ENCODE measurements around the gene ZWILCH.
"Not testable (repeated sequence)": the region's sequence is repeated elsewhere in the genome, so short reads cannot be mapped to it uniquely, and the experiment has no call there.

Gene ZWILCH

GRCh38 chr15:66586155-66586976, 81.2 kb downstream of the ZWILCH start:
- no peak for DNase-seq

GRCh38 chr15:66587020-66587419, 81.9 kb downstream of the ZWILCH start:
- no peak for DNase-seq

- DNase-seq = no peak
Measured at GRCh38 chr15:66587749-66588148, 82.6 kb downstream of the ZWILCH start.

GRCh38 chr15:66588537-66588936, 83.4 kb downstream of the ZWILCH start:
- no peak for DNase-seq

GRCh38 chr15:66588971-66589370, 83.8 kb downstream of the ZWILCH start:
- DNase-seq = no peak

GRCh38 chr15:66589429-66589828, 84.3 kb downstream of the ZWILCH start:
- not testable (repeated sequence) for DNase-seq

- no peak for DNase-seq
Measured at GRCh38 chr15:66590435-66590834, 85.3 kb downstream of the ZWILCH start.

- no peak for DNase-seq
Measured at GRCh38 chr15:66591322-66591862, 86.3 kb downstream of the ZWILCH start.

GRCh38 chr15:66592505-66593218, 87.5 kb downstream of the ZWILCH start:
- no peak for DNase-seq

GRCh38 chr15:66593219-66593780, 88.2 kb downstream of the ZWILCH start:
- no peak for DNase-seq

- DNase-seq = no peak
Measured at GRCh38 chr15:66594344-66594743, 89.2 kb downstream of the ZWILCH start.

- no peak for DNase-seq
Measured at GRCh38 chr15:66594836-66595235, 89.7 kb downstream of the ZWILCH start.

GRCh38 chr15:66595332-66595731, 90.2 kb downstream of the ZWILCH start:
- no peak for DNase-seq

GRCh38 chr15:66595931-66596545, 90.9 kb downstream of the ZWILCH start:
- no peak for DNase-seq

GRCh38 chr15:66598095-66598815, 93.1 kb downstream of the ZWILCH start:
- DNase-seq = no peak
